Psoas muscle (tissue), 8 donors: ENCODE data around the gene TBC1D4. TPM values are rescaled to one million over a fixed set of nuclear protein-coding genes. Genes with fewer than 3 reads are reported as not detected.
"Not testable (repeated sequence)": the region's sequence is repeated elsewhere in the genome, so short reads cannot be mapped to it uniquely, and the experiment has no call there.

Experiments
- ATAC-seq, 4 donors: fragments of 200-7000 bp; cut with Tn5 transposase; one replicate each; pipeline ENCODE4 v1.9.1; 2020; ENCODE audit warnings: moderate library complexity in 3 of 4, mild to moderate bottlenecking in 2 of 4
- DNase-seq, 2 donors: peaks; one replicate each; pipeline ENCODE4 v3.0.0-alpha.2; 2020
- H3K27ac ChIP-seq: fragments of 200-600 bp; one replicate; pipeline ENCODE4 v1.8.0; 2022
- H3K27me3 ChIP-seq, 3 donors: fragments of 200-600 bp in 1 of 3; one replicate each; pipeline versions ENCODE4 v1.6.1 to v1.8.0; 2013 to 2022; ENCODE audit warnings: low read length in 2 of 3, mild to moderate bottlenecking in 2 of 3, moderate library complexity in 1 of 3; ENCODE audit not compliant: insufficient read depth in 3 of 3
- H3K36me3 ChIP-seq, 2 donors: fragments of 200-600 bp in 1 of 2; one replicate each; pipeline versions ENCODE4 v1.6.1 to v1.8.0; 2013 to 2022; ENCODE audit warnings: low read depth in 1 of 2, mild to moderate bottlenecking in 1 of 2, moderate library complexity in 1 of 2; ENCODE audit not compliant: insufficient read depth in 1 of 2
- H3K4me1 ChIP-seq: fragments of 200-600 bp; one replicate; pipeline ENCODE4 v1.8.0; 2022
- H3K4me3 ChIP-seq: fragments of 200-600 bp; one replicate; pipeline ENCODE4 v1.8.0; 2022; ENCODE audit warnings: mild to moderate bottlenecking
- H3K9me3 ChIP-seq: fragments of 200-600 bp; one replicate; pipeline ENCODE4 v1.8.0; 2022
- WGBS, 3 donors: extraction: QIAGEN DNeasy Blood & Tissue Kit; methylation state at CpG; one replicate each; pipeline versions ENCODE4 v1.1.6 to v1.1.7; 2013; 5-methylcytosine and 5-hydroxymethylcytosine counted together
- intact Hi-C, 2 donors: fragments of 100-400 bp; cut with DNase I; formaldehyde crosslinking; loops; one replicate each; pipeline versions ENCODE4 v1.11.0 to v1.14.2; 2022
- polyA plus RNA-seq, 3 donors: library from polyadenylated mRNA; stranded (reverse); fragments of 200-250 nt; gene quantifications; one replicate each; pipeline ENCODE4 v1.2.3, GENCODE V29; 2013
- total RNA-seq, 4 donors: library from RNA; stranded (reverse); fragmentation: NEBNext Ultra II Directional in 2 of 4; extraction: Animal tissue kit (Norgen Biotek cat#: 25700) in 2 of 4; gene quantifications; one replicate each; pipeline versions ENCODE4 v1.2.1 to v1.2.4, GENCODE V29; 2021 to 2023
- TF ChIP-seq, protein P1 (sequence below): fragments of 200-600 bp; IDR thresholded peaks from one replicate; pipeline ENCODE4 v1.8.0; 2022; ENCODE audit warnings: antibody characterized with exemption
- donor health status: healthy with polysubstance abuse.
- donor health status: DM: no; HTN: no; CAD: no; lungs with moderate emphysema.
- donor health status: Bipolar disorder and iron deficiency.
- donor health status: healthy.
- donor health status: DM: yes; HTN: yes; CAD: no.
- donor health status: DM: no; HTN: no; CAD: no.
- donor health status: DM: no; HTN: no; CAD: no.
- donor health status: DM: yes; HTN: yes; CAD: no.

Gene TBC1D4
- total and polyA plus RNA-seq, 7 donors = 3.1 to 127 (median 89.9) TPM

DNA sequence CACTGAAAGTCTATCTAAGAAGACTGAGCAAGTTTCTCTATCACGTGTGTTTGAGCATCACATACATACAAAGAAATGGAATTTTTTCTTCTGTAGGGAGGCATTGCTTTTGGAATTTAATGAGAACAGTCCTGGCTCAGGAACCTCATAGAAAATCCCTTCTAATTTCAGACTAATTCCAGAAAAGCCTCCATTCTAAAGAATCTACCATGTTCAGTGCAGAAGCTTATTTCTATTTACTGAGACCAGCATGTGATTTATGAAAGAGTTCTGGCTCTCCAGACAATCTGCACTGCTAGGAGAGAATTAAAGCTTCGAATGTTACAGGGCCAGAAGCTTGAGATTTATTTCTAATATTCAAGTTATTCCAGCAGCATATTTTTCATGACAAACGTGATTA is 186.8 kb downstream of the TBC1D4 start:
- peaks cover 4 to 71% of the 10 kb centered on the region in 2 donors for H3K36me3 ChIP-seq
- DNase-seq (no peak), ATAC-seq (no peak)
- no peak overlapping the region for H3K27ac ChIP-seq
- intact Hi-C loops = no loop called here
- no peak overlapping the region for H3K4me3 ChIP-seq
- H3K4me1 ChIP-seq = no peaks in the 10 kb centered on the region
- H3K9me3 ChIP-seq = no peaks in the 10 kb centered on the region
- H3K27me3 ChIP-seq = no peaks in the 10 kb centered on the region
- TF ChIP-seq, protein P1, sequence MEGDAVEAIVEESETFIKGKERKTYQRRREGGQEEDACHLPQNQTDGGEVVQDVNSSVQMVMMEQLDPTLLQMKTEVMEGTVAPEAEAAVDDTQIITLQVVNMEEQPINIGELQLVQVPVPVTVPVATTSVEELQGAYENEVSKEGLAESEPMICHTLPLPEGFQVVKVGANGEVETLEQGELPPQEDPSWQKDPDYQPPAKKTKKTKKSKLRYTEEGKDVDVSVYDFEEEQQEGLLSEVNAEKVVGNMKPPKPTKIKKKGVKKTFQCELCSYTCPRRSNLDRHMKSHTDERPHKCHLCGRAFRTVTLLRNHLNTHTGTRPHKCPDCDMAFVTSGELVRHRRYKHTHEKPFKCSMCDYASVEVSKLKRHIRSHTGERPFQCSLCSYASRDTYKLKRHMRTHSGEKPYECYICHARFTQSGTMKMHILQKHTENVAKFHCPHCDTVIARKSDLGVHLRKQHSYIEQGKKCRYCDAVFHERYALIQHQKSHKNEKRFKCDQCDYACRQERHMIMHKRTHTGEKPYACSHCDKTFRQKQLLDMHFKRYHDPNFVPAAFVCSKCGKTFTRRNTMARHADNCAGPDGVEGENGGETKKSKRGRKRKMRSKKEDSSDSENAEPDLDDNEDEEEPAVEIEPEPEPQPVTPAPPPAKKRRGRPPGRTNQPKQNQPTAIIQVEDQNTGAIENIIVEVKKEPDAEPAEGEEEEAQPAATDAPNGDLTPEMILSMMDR = no peak
- WGBS, 3 donors = 52 to 67% (median 57%) methylated on average over 3 of the region's 3 CpGs

DNA sequence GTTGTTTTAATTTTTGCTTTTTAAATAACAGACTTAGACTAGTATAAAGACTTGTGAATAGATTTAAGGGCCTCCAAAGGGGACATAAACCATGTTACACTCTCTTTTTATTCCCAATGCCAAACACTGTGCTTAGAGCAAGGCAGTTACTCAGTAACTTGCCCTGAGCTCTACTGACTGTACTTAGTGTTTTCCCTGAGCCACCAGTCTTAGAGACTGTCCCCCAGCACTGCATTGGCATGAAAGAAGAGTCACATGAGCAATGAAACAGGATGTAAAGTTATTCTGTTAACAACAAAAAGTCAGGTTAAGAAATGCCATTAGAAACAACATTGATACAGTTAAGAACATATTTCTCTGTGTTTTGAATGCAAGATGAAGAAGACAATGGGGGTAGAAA is 187.9 kb downstream of the TBC1D4 start:
- Histone ChIP-seq H3K27ac (no peak overlapping the region), H3K36me3 (peaks cover 4 to 75% of the 10 kb centered on the region in 2 donors), H3K27me3 (no peaks in the 10 kb centered on the region), H3K4me3 (no peak overlapping the region), H3K4me1 (no peaks in the 10 kb centered on the region), H3K9me3 (no peaks in the 10 kb centered on the region)
- TF ChIP-seq, protein P1 = no peak
- intact Hi-C loops = no loop called here
- ATAC-seq = no peak
- no peak for DNase-seq

DNA sequence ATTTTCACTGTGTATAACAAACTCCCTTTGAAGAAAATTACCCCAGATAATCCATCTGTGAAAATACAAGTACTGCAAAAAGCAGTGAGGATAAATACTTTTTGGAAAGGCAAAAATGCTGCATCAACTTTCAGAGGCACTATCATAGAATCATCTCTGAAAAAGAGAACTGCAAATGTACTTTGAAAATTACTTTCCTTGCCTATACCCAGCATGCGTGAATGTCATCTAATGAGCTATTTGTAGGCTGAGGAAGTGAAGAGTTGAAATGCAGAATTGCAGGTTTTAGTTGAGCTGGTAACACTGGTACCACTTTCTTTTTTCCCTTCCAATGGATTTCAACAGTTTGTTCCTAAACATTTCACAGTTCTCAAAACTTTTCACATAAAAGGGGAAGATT is 196.7 kb downstream of the TBC1D4 start:
- no peak for ATAC-seq
- H3K36me3 ChIP-seq = peaks cover 3 to 64% of the 10 kb centered on the region in 2 donors
- WGBS, 3 donors = 86 to 94% (median 92%) methylated on average over 1 of the region's 1 CpG

DNA sequence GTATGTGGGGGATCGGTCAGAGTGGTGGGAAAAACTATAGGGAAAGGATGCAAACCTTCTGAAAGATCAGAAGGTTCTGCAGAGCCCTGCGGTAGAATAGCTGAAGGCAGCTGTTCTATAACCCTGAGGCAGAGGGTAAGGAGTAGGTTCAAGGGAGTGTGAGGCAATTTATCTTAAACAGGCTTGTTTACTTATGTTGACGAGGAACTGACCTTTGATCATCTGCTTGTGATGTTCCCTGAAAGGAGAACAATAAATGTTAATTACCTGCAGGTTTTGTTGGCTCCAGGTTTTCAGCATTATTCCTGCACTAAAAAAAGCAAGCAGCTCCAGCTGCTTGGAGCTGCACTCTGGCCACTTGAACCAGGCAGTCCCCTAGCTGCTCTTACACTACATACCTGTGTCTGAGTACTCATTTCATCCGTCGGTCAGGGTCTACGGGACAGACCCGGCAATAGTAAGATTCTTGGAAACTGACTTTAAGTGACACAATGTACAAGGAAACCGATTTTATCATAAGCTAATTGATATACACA is 202.1 kb downstream of the TBC1D4 start:
- Histone ChIP-seq H3K4me1 (no peaks in the 10 kb centered on the region), H3K9me3 (peaks cover 22% of the 10 kb centered on the region), H3K36me3 (peaks cover 0 to 15% of the 10 kb centered on the region in 2 donors), H3K4me3 (no peak overlapping the region), H3K27me3 (no peaks in the 10 kb centered on the region), H3K27ac (no peak overlapping the region)
- no peak for ATAC-seq
- TF ChIP-seq, protein P1 = no peak
- WGBS, 3 donors = 86 to 87% (median 87%) methylated on average over 8 of the region's 8 CpGs
- intact Hi-C loops = no loop called here
- no peak for DNase-seq

More for the DNA sequence above, 196.7 kb downstream of the TBC1D4 start:
- no peaks in the 10 kb centered on the region for H3K4me1 ChIP-seq
- peaks cover 15% of the 10 kb centered on the region for H3K9me3 ChIP-seq
- no peak overlapping the region for H3K4me3 ChIP-seq
- TF ChIP-seq, protein P1 = no peak
- no peaks in the 10 kb centered on the region for H3K27me3 ChIP-seq
- intact Hi-C loops = no loop called here
- no peak for DNase-seq
- H3K27ac ChIP-seq = no peak overlapping the region

DNA sequence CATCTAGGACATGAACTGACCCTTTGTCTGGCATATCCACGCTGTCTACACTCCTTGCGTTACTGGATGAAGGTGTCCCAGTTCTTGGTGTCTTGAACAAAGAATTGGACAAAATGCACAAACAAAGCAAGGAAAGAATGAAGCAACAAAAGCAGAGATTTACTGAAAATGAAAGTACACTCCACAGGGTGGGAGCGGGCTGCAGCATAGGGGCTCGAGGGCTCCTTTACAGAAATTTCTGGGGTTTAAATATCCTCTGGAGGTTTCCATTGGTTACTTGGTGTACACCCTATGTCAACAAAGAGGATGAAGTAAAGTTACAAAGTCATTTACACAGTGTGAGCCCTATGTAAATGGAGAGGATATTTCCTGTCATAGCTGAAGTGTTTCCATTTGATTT is 208.3 kb downstream of the TBC1D4 start:
- H3K9me3 ChIP-seq, H3K4me1 ChIP-seq, H3K36me3 ChIP-seq, DNase-seq, H3K4me3 ChIP-seq, ATAC-seq, intact Hi-C loops, H3K27ac ChIP-seq, H3K27me3 ChIP-seq: not testable (repeated sequence)
- 85 to 95% (median 92%) methylated on average over 4 of the region's 4 CpGs for WGBS, 3 donors
